HepG2 (cell line): ENCODE data around the gene CDK5RAP2. TPM values are rescaled to one million over a fixed set of nuclear protein-coding genes. Genes with fewer than 3 reads are reported as not detected.

ENCODE experiments used
- ATAC-seq: fragments of 200-7000 bp; cut with Tn5 transposase; 3 replicates; pipeline ENCODE4 v1.9.1; 2020; ENCODE audit warnings: mild to moderate bottlenecking, moderate library complexity
- BruUV-seq: library from RNA; stranded (reverse); fragments of 400-500 nt; replicated peaks from 2 replicates; lab custom pipeline; 2021; lab: Mats Ljungman, UMichigan
- CTCF ChIA-PET: fragments of 300-600 bp; formaldehyde crosslinking; extraction: SDS; loops from one replicate; lab custom pipeline; 2021; ENCODE audit warnings: low total read pairs, inconsistent platforms, low intra/inter-chr PET ratio; lab: Yijun Ruan, JAX
- POLR2A ChIA-PET: fragments of 350-600 bp; sonication (Branson Sonifier 250); formaldehyde crosslinking; loops from one replicate; lab custom pipeline; 2020; ENCODE audit warnings: antibody characterized with exemption, inconsistent platforms; lab: Yijun Ruan, JAX
- DNase-seq: peaks from one replicate; pipeline ENCODE4 v3.0.0-alpha.2; 2015; ENCODE audit warnings: low spot score
- FAIRE-seq: peaks from 3 replicates; lab custom pipeline; 2011; peaks lifted over from hg19 to GRCh38; lab: Jason Lieb, UNC
- H2AFZ ChIP-seq: one replicate; pipeline ENCODE4 v1.6.1; 2011; ENCODE audit warnings: low read length, inconsistent platforms
- H3K27ac ChIP-seq: fragments of 300-600 bp; 3 replicates; pipeline ENCODE4 v1.8.0; 2011; ENCODE audit warnings: mixed run types, mild to moderate bottlenecking, mixed read lengths, low read length, inconsistent platforms; ENCODE audit not compliant: insufficient read depth; ENCODE audit errors: extremely low read length
- H3K27me3 ChIP-seq, 2 experiments: fragments of 200-600 bp in 1 of 2; 2 replicates in 1 of 2; 3 replicates in 1 of 2; pipeline versions ENCODE4 v1.6.0 to v1.8.0; 2011; ENCODE audit warnings: low read length in 2 of 2, mild to moderate bottlenecking in 2 of 2, moderate library complexity in 2 of 2, inconsistent platforms in 1 of 2; ENCODE audit not compliant: insufficient read depth in 2 of 2, control insufficient read depth in 1 of 2
- H3K36me3 ChIP-seq, 2 experiments: fragments of 200-600 bp in 1 of 2; replicated peaks in 1 of 2; 2 replicates in 1 of 2; 3 replicates in 1 of 2; pipeline versions ENCODE4 v1.5.1 to v1.8.0; 2011; ENCODE audit warnings: low read length in 2 of 2, inconsistent platforms in 1 of 2; ENCODE audit not compliant: insufficient read depth in 2 of 2, control insufficient read depth in 1 of 2
- H3K4me1 ChIP-seq: 2 replicates; pipeline ENCODE4 v1.5.1; 2012; ENCODE audit warnings: low read length, inconsistent platforms; ENCODE audit not compliant: insufficient read depth
- H3K4me2 ChIP-seq: 2 replicates; pipeline ENCODE4 v1.6.0; 2011; ENCODE audit warnings: low read depth, low read length, inconsistent platforms
- H3K4me3 ChIP-seq, 3 experiments: fragments of 200-600 bp in 1 of 3; sonication (generic), shearing (Covaris generic) in 1 of 3; replicated peaks in 1 of 3; 2 replicates each; pipeline ENCODE4 v1.5.1; 2011 to 2016; ENCODE audit warnings: low read length in 3 of 3, inconsistent platforms in 2 of 3, low read depth in 2 of 3, mild to moderate bottlenecking in 2 of 3, control low read depth in 1 of 3, mixed read lengths in 1 of 3; ENCODE audit not compliant: insufficient read depth in 1 of 3
- H3K79me2 ChIP-seq: one replicate; pipeline ENCODE4 v1.6.1; 2011; ENCODE audit warnings: low read length, inconsistent platforms; ENCODE audit not compliant: insufficient read depth
- H3K9ac ChIP-seq: 2 replicates; pipeline ENCODE4 v1.6.0; 2011; ENCODE audit warnings: mild to moderate bottlenecking, low read depth, low read length, inconsistent platforms; ENCODE audit not compliant: insufficient read depth
- H3K9me3 ChIP-seq: 2 replicates; pipeline ENCODE4 v1.5.1; 2012; ENCODE audit warnings: mild to moderate bottlenecking, low read length
- H4K20me1 ChIP-seq: 2 replicates; pipeline ENCODE4 v1.6.0; 2011; ENCODE audit warnings: inconsistent platforms, mild to moderate bottlenecking, low read length, moderate library complexity; ENCODE audit not compliant: insufficient read depth
- ATF7-NPFF ChIP-seq: sonication (generic); formaldehyde crosslinking; IDR thresholded peaks from 2 replicates; pipeline ENCODE4 v1.8.1; 2023; ENCODE audit warnings: mild to moderate bottlenecking, low read depth, missing genetic modification reagents, moderate library complexity
- GATAD1 ChIP-seq: IDR thresholded peaks from 2 replicates; pipeline ENCODE4 v1.6.1; 2016; ENCODE audit warnings: missing genetic modification reagents, missing compliant biosample characterization
- KDM4B ChIP-seq: sonication (generic); formaldehyde crosslinking; IDR thresholded peaks from 2 replicates; pipeline ENCODE4 v1.4.0; 2020; ENCODE audit warnings: missing genetic modification reagents
- NFYC ChIP-seq: IDR thresholded peaks from 2 replicates; pipeline ENCODE4 v1.6.1; 2016; ENCODE audit warnings: missing genetic modification reagents, missing compliant biosample characterization
- SMAD3 ChIP-seq: sonication (generic); formaldehyde crosslinking; IDR thresholded peaks from 2 replicates; pipeline ENCODE4 v1.4.0; 2020; ENCODE audit warnings: missing genetic modification reagents
- U2AF1 ChIP-seq: fragments of 200-400 bp; formaldehyde crosslinking; optimal IDR thresholded peaks from 2 replicates; pipeline ENCODE3; 2017; ENCODE audit warnings: mild to moderate bottlenecking, low read depth, low read length
- ZFY ChIP-seq: sonication (generic); formaldehyde crosslinking; IDR thresholded peaks from 2 replicates; pipeline ENCODE4 v1.4.0; 2020; ENCODE audit warnings: missing genetic modification reagents
- ZNF496 ChIP-seq: sonication (generic); formaldehyde crosslinking; IDR thresholded peaks from 2 replicates; pipeline ENCODE4 v1.8.1; 2023; ENCODE audit warnings: mild to moderate bottlenecking, moderate library complexity, missing genetic modification reagents; ENCODE audit not compliant: insufficient replicate concordance
- ZNF781 ChIP-seq: sonication (generic); formaldehyde crosslinking; IDR thresholded peaks from 2 replicates; pipeline ENCODE4 v1.5.1; 2020; ENCODE audit warnings: borderline replicate concordance, mild to moderate bottlenecking, missing genetic modification reagents; ENCODE audit errors: not compliant biosample characterization
- WGBS: methylation state at CpG from one replicate; pipeline ENCODE4 v1.1.6; 2017; ENCODE audit warnings: low lambda C conversion rate; 5-methylcytosine and 5-hydroxymethylcytosine counted together
- in situ Hi-C: cut with HindIII; loops from 2 replicates; pipeline ENCODE4 v1.10.0; 2017; ENCODE audit warnings: low pct_unique_long_range_greater_than_20kb; ENCODE audit not compliant: extremely low pct_ligation_motif_present
- intact Hi-C: fragments of 100-400 bp; cut with micrococcal nuclease; formaldehyde crosslinking; loops from one replicate; pipeline ENCODE4 v1.10.0; 2022; ENCODE audit not compliant: unreplicated experiment
- polyA plus RNA-seq, 8 experiments: library from polyadenylated mRNA; depleted of rRNA in 3 of 8; stranded (reverse) in 7 of 8; unstranded in 1 of 8; fragments of >200 nt; fragmentation: Illumina TruSeq in 4 of 8; extraction: Trizol in 4 of 8; gene quantifications; 2 replicates each; pipeline versions ENCODE4 v1.2.1 to v1.2.3, GENCODE V29; 2011 to 2016; ENCODE audit warnings: low read depth in 4 of 8, missing spikeins in 1 of 8, mixed read lengths in 1 of 8; ENCODE audit not compliant: insufficient read depth in 1 of 8
- total RNA-seq, 5 experiments: library from RNA; depleted of rRNA; stranded (reverse); fragments of >200 nt; fragmentation: Illumina TruSeq; extraction: Trizol; gene quantifications; 2 replicates each; pipeline ENCODE4 v1.2.3, GENCODE V29; 2016; ENCODE audit warnings: low read depth in 1 of 5
- TF ChIP-seq, protein P1 (sequence below): sonication (generic); formaldehyde crosslinking; conservative IDR thresholded peaks from 2 replicates; pipeline ENCODE4 v1.8.0; 2022; ENCODE audit warnings: low read depth, missing genetic modification reagents
- TF ChIP-seq, protein P2 (sequence below): sonication (generic); formaldehyde crosslinking; IDR thresholded peaks from 2 replicates; pipeline ENCODE4 v1.4.0; 2020; ENCODE audit warnings: mild to moderate bottlenecking, missing genetic modification reagents

CDK5RAP2 gene
- total and polyA plus RNA-seq, 2 of the 13 experiments (the other 11 are each of a cell fraction or from before 2014, with no cell fraction given), result 31.8 to 42.2 TPM

- no peaks in the 10 kb centered on the region for H3K9me3 ChIP-seq
- TF ChIP-seq ZNF496 (CRISPR knock-in tag), result no peak
- TF ChIP-seq U2AF1, result no peak
- TF ChIP-seq, protein P1, sequence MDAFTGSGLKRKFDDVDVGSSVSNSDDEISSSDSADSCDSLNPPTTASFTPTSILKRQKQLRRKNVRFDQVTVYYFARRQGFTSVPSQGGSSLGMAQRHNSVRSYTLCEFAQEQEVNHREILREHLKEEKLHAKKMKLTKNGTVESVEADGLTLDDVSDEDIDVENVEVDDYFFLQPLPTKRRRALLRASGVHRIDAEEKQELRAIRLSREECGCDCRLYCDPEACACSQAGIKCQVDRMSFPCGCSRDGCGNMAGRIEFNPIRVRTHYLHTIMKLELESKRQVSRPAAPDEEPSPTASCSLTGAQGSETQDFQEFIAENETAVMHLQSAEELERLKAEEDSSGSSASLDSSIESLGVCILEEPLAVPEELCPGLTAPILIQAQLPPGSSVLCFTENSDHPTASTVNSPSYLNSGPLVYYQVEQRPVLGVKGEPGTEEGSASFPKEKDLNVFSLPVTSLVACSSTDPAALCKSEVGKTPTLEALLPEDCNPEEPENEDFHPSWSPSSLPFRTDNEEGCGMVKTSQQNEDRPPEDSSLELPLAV (CRISPR knock-in tag), result no peak
- no peak for TF ChIP-seq ATF7-NPFF
- TF ChIP-seq ZNF781 (CRISPR knock-in tag), result no peak
- no peak for TF ChIP-seq ZFY (CRISPR knock-in tag)
- no peak for TF ChIP-seq GATAD1 (CRISPR knock-in tag)
- TF ChIP-seq, protein P2, sequence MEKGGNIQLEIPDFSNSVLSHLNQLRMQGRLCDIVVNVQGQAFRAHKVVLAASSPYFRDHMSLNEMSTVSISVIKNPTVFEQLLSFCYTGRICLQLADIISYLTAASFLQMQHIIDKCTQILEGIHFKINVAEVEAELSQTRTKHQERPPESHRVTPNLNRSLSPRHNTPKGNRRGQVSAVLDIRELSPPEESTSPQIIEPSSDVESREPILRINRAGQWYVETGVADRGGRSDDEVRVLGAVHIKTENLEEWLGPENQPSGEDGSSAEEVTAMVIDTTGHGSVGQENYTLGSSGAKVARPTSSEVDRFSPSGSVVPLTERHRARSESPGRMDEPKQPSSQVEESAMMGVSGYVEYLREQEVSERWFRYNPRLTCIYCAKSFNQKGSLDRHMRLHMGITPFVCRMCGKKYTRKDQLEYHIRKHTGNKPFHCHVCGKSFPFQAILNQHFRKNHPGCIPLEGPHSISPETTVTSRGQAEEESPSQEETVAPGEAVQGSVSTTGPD (CRISPR knock-in tag), result no peak
- no peak for TF ChIP-seq KDM4B (CRISPR knock-in tag)
- no peak for TF ChIP-seq SMAD3
- TF ChIP-seq NFYC, result no peak
- TF ChIP-seq, all 625 proteins: peak for 0
- no peak overlapping the region for H2AFZ ChIP-seq
- BruUV-seq, result no TSS peak
- no peak overlapping the region for H3K27ac ChIP-seq
- H3K4me1 ChIP-seq, result no peaks in the 10 kb centered on the region
- in situ Hi-C loops, result no loop called here
- DNase-seq (no peak), FAIRE-seq (no peak), ATAC-seq (no peak)
- intact Hi-C loops, result no loop called here
- ChIA-PET POLR2A (no interaction called here), CTCF (no interaction called here)
- H3K9ac ChIP-seq, result no peak overlapping the region
- H3K79me2 ChIP-seq, result no peaks in the 10 kb centered on the region
- H3K36me3 ChIP-seq, result peaks cover 19 to 70% of the 10 kb centered on the region in 2 experiments
- H3K27me3 ChIP-seq, result no peaks in the 10 kb centered on the region
- no peak overlapping the region for H3K4me3 ChIP-seq
- H3K4me2 ChIP-seq, result no peak overlapping the region
- no peaks in the 10 kb centered on the region for H4K20me1 ChIP-seq
- 100% methylated on average over 3 of the region's 3 CpGs for WGBS
These were observed 127.3 kb downstream of the CDK5RAP2 start for GRCh38 chr9:120452631-120453030.
